Esophagus squamous epithelium (tissue), 5 donors: Measurements from ENCODE around the gene GPR149. TPM values are rescaled to one million over a fixed set of nuclear protein-coding genes. Genes with fewer than 3 reads are reported as not detected.
A peak's percentile ranks its signal among the peaks of the same experiment; 100 is the strongest.
"Not testable (repeated sequence)": the region's sequence is repeated elsewhere in the genome, so short reads cannot be mapped to it uniquely, and the experiment has no call there.

Source experiments
- DNase-seq: peaks from one replicate; lab custom pipeline; 2025; lab: John Stamatoyannopoulos, UW
- H3K27ac ChIP-seq, 4 donors: fragments of 200-600 bp; sonication (generic); one replicate each; pipeline ENCODE4 v1.5.1; 2016 to 2019; ENCODE audit warnings: mild to moderate bottlenecking in 1 of 4
- H3K27me3 ChIP-seq, 4 donors: fragments of 200-600 bp; sonication (generic); 1 replicate in 3 of 4; 2 replicates in 1 of 4; pipeline versions ENCODE4 v1.5.1 to v1.6.0; 2017 to 2021; ENCODE audit warnings: antibody characterized with exemption in 1 of 4
- H3K36me3 ChIP-seq, 3 donors: fragments of 200-600 bp; sonication (generic); one replicate each; pipeline ENCODE4 v1.5.1; 2016 to 2019
- H3K4me1 ChIP-seq, 3 donors: fragments of 200-600 bp; sonication (generic); one replicate each; pipeline ENCODE4 v1.5.1; 2017 to 2019
- H3K4me3 ChIP-seq, 4 donors: fragments of 200-600 bp; sonication (generic); 1 replicate in 3 of 4; 2 replicates in 1 of 4; pipeline ENCODE4 v1.5.1; 2016 to 2019; ENCODE audit warnings: mild to moderate bottlenecking in 2 of 4, moderate library complexity in 1 of 4
- H3K9me3 ChIP-seq, 3 donors: fragments of 200-600 bp; sonication (generic); one replicate each; pipeline ENCODE4 v1.5.1; 2016 to 2019
- CTCF ChIP-seq, 6 experiments: fragments of 450-650 bp in 4 of 6; fragments of 200-600 bp in 2 of 6; sonication (generic) in 2 of 6; IDR thresholded peaks; one replicate each; pipeline ENCODE4 v1.5.1; 2016 to 2019; ENCODE audit warnings: antibody characterized with exemption in 6 of 6, mild to moderate bottlenecking in 4 of 6, moderate library complexity in 4 of 6
- POLR2A ChIP-seq, 4 donors: fragments of 450-650 bp; IDR thresholded peaks; one replicate each; pipeline ENCODE4 v1.6.1; 2017; ENCODE audit warnings: antibody characterized with exemption in 4 of 4, mild to moderate bottlenecking in 4 of 4, moderate library complexity in 3 of 4
- WGBS, 2 donors: methylation state at CpG; one replicate each; pipeline ENCODE4 v1.1.5; 2018; 5-methylcytosine and 5-hydroxymethylcytosine counted together
- intact Hi-C: fragments of 100-400 bp; cut with DNase I; formaldehyde crosslinking; loops from one replicate; pipeline ENCODE4 v1.15.0; 2022
- total RNA-seq, 4 donors: library from RNA; depleted of rRNA; stranded (reverse); fragments of >200 nt; gene quantifications; one replicate each; pipeline ENCODE4 v1.1.0, GENCODE V29; 2016
- donor health status: DM: yes; HTN: yes; CAD: no.

GPR149 gene
- total RNA-seq, result not detected

- WGBS, 2 donors, result 12 to 18% methylated on average over 7 of the region's 7 CpGs
Observed at GRCh38 chr3:154430014-154430413, at the start of gene GPR149. Gene GPR149, minus strand, starts transcription at chr3:154430190. Its CDS starts 575 bp downstream, at chr3:154429615.

GRCh38 chr3:154473769-154474168, 43.8 kb upstream of the GPR149 start:
- no peaks in the 10 kb centered on the region for H3K27me3 ChIP-seq
- TF ChIP-seq POLR2A (IDR thresholded peaks at IDR 0.05), result no peak
- no peak for TF ChIP-seq CTCF (IDR thresholded peaks at IDR 0.05)
- no peak overlapping the region for H3K4me3 ChIP-seq
- H3K36me3 ChIP-seq, result no peaks in the 10 kb centered on the region
- intact Hi-C loops, result no loop called here
- no peak overlapping the region for H3K27ac ChIP-seq
- no peak for DNase-seq
- no peaks in the 10 kb centered on the region for H3K4me1 ChIP-seq
- H3K9me3 ChIP-seq, result peaks cover 0 to 8% (median 6%) of the 10 kb centered on the region in 3 donors

More at GRCh38 chr3:154430014-154430413, at the start of gene GPR149:
- TF ChIP-seq CTCF (IDR thresholded peaks at IDR 0.05), result peak in 1 of 6 experiments; percentile 19
- no peak for TF ChIP-seq POLR2A (IDR thresholded peaks at IDR 0.05)
- Histone ChIP-seq H3K27me3 (peaks cover 0 to 35% (median 2%) of the 10 kb centered on the region in 4 donors), H3K4me3 (peak within 1 kb of the TSS in 2 of 4 donors; percentile 26 to 53), H3K27ac (no peak within 1 kb of the TSS), H3K4me1 (peaks cover 5 to 16% (median 8%) of the 10 kb centered on the region in 3 donors), H3K9me3 (no peaks in the 10 kb centered on the region), H3K36me3 (no peaks in the 10 kb centered on the region)
- no peak for DNase-seq
- intact Hi-C loops, result no loop called here

GRCh38 chr3:154469585-154469984, 39.6 kb upstream of the GPR149 start:
- no peak overlapping the region for H3K4me3 ChIP-seq
- no peak overlapping the region for H3K27ac ChIP-seq
- intact Hi-C loops, result no loop called here
- DNase-seq, result no peak
- H3K4me1 ChIP-seq, result peaks cover 0 to 11% (median 6%) of the 10 kb centered on the region in 3 donors
- peaks cover 0 to 8% (median 6%) of the 10 kb centered on the region in 3 donors for H3K9me3 ChIP-seq
- no peaks in the 10 kb centered on the region for H3K36me3 ChIP-seq
- 80 to 100% methylated on average over 1 of the region's 1 CpG for WGBS, 2 donors
- H3K27me3 ChIP-seq, result no peaks in the 10 kb centered on the region
- no peak for TF ChIP-seq POLR2A (IDR thresholded peaks at IDR 0.05)
- TF ChIP-seq CTCF (IDR thresholded peaks at IDR 0.05), result no peak

- Histone ChIP-seq H3K36me3 (no peaks in the 10 kb centered on the region), H3K9me3 (no peaks in the 10 kb centered on the region), H3K4me1 (peaks cover 0 to 23% (median 6%) of the 10 kb centered on the region in 3 donors), H3K4me3 (no peak overlapping the region), H3K27me3 (no peaks in the 10 kb centered on the region), H3K27ac (peak overlapping the region in 3 of 4 donors; percentile 6 to 36 (median 15))
- intact Hi-C loops, result no loop called here
- no peak for DNase-seq
- no peak for TF ChIP-seq POLR2A (IDR thresholded peaks at IDR 0.05)
- no peak for TF ChIP-seq CTCF (IDR thresholded peaks at IDR 0.05)
Observed at GRCh38 chr3:154464440-154465190, 34.6 kb upstream of the GPR149 start.

GRCh38 chr3:154458560-154458959, 28.6 kb upstream of the GPR149 start:
- TF ChIP-seq POLR2A (IDR thresholded peaks at IDR 0.05) (no peak), CTCF (IDR thresholded peaks at IDR 0.05) (no peak)
- intact Hi-C loops, result no loop called here

GRCh38 chr3:154439081-154439480, 9.1 kb upstream of the GPR149 start:
- H3K4me3 ChIP-seq, H3K4me1 ChIP-seq, H3K27ac ChIP-seq, DNase-seq, H3K36me3 ChIP-seq, H3K27me3 ChIP-seq, intact Hi-C loops, H3K9me3 ChIP-seq: not testable (repeated sequence)
- 67 to 88% methylated on average over 4 to 9 of the region's 12 CpGs for WGBS, 2 donors

More at GRCh38 chr3:154458560-154458959, 28.6 kb upstream of the GPR149 start:
- DNase-seq, result no peak
- H3K4me3 ChIP-seq, result no peak overlapping the region
- no peaks in the 10 kb centered on the region for H3K9me3 ChIP-seq
- 57 to 74% methylated on average over 2 of the region's 2 CpGs for WGBS, 2 donors
- no peaks in the 10 kb centered on the region for H3K27me3 ChIP-seq
- H3K36me3 ChIP-seq, result no peaks in the 10 kb centered on the region
- H3K27ac ChIP-seq, result no peak overlapping the region
- peaks cover 0 to 2% (median 0%) of the 10 kb centered on the region in 3 donors for H3K4me1 ChIP-seq
